Stimulated activated CD4-positive, alpha-beta T cell treated with anti-CD3 and anti-CD28 coated beads, Interleukin-12 subunit alpha, Interleukin-12 subunit beta, amount 100 ng/mL, for 24 hours (primary cell): Measurements from ENCODE around the gene IGFALS.

Source experiments
- DNase-seq, 2 experiments: peaks; one replicate each; pipeline ENCODE4 v3.0.0-alpha.2; 2020; ENCODE audit warnings: low read depth in 2 of 2

IGFALS gene

DNA sequence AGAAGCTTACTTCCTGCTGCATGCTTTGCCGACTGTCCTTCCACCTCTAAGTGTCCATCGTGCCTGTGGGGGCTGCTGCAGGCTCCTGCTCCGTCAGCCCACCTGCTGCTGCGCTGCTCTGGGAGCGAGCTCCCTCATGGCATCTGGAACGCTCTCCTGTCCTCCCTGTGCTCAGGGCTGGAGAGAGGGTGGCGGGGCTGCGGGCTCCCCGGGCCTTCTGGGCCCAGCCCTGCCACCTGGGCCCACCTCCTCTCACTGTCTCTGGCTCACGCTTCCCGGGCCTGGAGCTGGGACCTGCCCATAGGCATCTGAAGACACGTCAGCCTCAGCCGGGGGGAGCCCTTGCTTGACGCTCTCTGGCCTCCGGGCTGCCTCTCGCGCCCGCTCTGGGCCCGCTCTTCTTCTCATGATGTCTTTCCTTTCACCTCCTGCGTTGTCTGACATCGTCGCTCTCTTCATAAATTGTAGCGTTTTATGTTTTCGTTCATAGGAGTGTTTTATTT is 49.1 kb downstream of the IGFALS start:
- no peak for DNase-seq

DNA sequence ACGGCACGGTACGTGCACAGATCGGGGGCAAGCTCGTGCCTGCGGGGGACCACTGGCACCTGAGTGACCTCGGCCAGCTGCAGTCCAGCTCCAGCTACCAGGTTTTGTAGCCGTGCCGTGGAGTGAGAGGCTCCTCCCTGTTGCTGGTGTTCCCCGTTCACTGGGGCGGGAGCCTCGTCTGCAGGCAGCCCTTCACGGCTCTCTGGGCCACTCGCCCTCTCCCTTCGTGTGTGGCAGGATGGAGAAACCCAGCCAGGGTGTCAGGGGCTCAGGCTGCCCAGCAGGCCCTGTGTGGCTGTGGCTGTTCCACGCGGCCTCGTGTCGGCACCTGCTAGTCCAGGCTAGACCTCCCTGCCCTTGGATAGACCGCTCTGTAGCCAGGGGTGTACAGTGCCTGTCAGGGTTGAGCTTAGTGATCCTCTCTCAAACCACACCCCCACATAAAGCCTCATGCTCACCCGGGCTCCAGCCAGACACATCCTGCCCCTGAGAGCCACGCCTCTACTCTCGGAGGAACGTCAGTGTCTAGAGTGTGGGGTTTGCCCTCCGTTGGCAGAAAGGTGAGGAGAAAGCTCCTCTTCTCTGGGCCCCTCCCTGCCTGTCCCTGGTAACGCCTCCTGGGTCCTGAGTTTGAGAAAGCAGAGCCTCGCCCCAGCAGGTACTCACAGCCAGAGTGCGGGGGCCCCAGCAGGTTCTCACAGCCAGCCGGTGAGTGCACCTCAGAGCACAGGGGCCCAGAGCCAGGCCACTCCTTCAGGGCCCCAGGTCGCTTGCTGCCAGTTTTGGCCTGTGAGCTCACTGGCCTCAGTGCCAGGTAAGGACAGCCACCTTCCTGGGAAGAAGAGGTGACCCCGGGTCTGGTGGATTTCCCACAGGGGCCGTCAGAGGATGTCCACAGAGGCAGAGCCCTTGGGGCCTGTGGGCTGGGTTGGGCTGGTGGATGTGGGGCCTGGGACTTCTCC is 49.8 kb downstream of the IGFALS start:
- no peak for DNase-seq

DNA sequence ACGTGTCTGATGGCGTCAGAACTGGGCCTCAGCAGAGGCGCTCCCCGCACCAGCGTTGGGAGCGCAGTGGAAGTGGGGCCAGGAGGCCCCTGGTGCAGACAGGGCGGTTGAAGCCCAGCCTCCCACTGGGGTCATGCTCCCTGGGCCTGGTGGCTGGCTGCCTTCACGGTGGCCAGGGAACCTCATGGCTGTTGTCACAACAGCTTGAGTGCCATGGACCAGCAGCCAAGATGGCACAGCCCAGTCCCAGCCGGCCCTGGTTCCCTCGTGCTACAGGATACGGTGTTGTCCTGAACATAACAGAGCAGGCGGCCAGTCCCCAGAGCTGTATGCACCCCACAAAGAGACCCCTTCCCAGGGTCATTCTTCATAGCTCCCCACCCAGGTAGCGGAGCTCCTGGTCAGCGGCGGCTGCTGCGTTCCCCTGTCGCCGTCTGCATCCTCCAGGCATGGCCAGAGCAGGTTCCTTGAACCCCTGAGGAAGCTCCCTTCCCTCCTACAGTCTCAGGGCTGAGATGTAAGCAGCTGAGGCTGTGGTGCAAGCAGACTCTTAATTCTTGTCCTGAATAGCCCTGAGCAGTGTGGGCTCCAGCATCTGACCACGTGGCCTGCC is 51.8 kb downstream of the IGFALS start:
- DNase-seq, result no peak

DNA sequence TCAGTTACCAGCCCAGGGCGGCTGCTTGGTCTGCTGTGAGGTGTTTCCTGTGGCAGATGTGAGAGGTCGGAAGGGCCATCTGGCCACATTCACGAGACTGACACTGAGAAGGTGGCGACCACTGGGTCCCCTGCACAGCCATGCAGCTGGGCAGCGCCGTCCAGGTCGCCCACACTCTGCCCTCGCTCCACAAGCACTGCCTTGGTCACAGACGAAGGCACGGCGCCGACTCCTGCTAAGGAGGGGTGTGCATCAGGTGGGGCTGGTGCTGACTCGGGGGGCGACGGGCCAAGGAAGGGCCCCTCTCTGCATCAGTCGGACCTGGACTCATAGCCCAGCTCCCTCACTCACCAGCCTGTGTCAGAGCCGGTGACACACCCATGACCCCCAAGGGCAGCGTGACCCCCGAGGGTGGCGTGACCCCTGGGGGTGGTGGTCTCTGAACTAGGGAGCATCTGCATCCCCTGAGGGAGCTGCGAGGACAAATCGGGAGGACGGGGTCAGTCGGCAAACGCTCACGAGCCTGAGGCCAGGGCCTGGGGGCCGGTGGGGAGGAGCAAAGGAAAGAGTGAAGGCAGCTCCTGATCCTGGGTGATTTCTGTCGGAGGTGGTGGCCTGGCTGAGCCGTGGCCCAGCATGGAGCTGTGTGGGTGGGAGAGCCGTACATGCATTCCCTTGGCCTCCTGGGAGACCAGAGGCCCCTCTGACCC is 52.6 kb downstream of the IGFALS start:
- no peak for DNase-seq
